Non-pigmented ciliary epithelial cell (primary cell): ENCODE measurements around the gene TMEM165.

ENCODE experiments used
- DNase-seq: peaks from one replicate; pipeline ENCODE4 v3.0.0-alpha.2; 2010; ENCODE audit warnings: low read depth

TMEM165 gene

DNA sequence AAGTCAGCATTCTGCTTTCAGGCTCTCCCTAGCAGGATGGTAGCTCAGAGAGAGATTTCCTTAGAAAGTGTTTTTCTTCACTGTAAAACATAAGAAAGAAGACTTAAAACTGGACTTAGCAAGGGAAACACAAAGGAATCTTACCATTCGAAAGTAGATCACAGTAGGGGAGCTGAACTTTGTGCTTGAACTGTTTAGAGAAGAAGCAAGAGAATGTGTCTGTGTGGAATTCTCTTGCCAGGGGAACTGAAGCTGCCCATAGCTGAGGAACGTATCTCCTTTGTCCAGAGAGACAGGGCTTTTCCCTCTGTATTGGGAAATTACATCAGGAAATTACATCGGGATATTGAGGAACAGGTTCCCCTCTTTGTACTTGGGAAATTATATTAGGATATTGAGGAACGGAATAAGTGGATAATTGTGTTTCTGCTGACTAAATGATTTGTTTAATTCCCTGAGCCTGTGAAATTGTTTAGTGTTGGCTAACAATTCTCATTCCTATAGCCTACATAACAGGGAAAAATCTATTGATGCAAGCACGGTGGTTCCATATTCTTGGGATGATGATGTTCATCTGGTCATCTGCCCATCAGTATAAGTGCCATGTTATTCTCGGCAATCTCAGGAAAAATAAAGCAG lies 28.6 kb upstream of the TMEM165 start:
- no peak for DNase-seq

DNA sequence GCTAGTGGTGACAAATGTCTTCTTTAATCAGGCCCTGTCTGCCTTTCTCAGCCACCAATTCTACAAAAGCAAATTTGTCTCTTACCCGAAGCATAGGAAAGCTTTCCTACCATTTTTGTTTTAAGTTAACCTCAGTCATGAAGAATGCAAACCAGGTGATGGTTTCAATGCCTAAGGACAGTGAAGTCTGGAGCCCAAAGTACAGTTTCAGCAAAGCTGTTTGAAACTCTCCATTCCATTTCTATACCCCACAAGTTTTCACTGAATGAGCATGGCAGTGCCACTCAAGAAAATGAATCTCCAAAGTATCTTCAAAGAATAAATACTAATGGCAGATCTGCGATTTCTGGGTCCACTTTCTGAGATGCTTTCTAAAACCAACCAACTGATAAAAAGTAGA lies 25.8 kb upstream of the TMEM165 start:
- no peak for DNase-seq

DNA sequence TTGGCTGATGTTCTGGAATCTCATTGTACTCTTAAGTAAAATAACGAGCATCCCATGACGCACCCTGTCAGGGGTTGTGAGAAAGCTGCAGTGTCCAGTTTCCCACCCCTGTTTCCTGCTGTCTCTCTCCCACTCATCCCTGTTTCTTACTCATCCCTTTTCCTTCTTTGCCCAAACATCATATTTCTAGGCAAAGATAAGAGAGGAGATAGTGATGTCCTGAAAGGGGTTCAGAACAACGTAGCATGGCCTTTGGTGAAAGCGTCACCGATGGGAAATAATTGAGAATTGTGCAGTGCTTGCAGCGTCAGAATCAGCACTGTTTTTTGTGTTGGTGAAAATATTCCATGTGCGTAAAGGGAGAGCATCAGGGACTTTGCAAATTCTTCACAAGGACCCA lies 23.5 kb upstream of the TMEM165 start:
- DNase-seq: no peak

DNA sequence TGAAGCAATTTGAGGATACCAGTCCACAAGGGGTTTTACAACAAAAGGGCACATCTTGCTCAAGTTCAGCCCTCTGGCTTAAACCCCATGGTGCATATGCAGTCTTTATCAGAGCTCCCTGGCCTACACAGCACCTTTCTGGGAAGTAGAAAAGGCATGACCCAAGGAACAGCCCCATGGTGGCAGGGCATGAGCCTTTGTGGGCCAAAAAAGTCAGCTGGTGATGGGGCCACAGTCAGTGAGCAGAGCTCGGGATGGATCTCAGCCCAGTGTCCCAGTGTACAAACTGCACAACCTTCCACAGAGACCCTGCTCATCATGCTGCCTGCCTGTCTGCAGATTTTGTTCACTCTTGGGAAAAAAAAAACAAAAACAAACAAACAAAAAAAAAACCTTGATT lies 22.3 kb upstream of the TMEM165 start:
- no peak for DNase-seq

DNA sequence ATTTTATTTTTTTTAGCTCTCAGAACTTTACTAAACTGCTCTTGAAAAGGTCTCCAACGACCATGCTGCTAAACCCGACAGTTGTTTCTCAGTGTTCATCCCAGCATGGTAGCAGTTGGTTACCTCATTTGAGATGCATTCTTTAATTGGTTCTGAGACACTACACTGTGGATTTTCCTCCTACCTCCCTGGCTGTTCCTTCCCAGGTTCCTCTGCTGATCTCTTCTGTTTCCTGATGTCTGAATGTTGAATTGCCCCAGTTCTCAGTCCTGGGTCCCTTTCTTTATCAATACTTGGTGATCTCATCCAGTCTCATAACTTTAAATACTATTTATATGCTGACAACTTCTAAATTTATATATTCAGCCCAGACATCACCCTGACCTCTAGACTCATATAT lies 19.1 kb upstream of the TMEM165 start:
- no peak for DNase-seq

DNA sequence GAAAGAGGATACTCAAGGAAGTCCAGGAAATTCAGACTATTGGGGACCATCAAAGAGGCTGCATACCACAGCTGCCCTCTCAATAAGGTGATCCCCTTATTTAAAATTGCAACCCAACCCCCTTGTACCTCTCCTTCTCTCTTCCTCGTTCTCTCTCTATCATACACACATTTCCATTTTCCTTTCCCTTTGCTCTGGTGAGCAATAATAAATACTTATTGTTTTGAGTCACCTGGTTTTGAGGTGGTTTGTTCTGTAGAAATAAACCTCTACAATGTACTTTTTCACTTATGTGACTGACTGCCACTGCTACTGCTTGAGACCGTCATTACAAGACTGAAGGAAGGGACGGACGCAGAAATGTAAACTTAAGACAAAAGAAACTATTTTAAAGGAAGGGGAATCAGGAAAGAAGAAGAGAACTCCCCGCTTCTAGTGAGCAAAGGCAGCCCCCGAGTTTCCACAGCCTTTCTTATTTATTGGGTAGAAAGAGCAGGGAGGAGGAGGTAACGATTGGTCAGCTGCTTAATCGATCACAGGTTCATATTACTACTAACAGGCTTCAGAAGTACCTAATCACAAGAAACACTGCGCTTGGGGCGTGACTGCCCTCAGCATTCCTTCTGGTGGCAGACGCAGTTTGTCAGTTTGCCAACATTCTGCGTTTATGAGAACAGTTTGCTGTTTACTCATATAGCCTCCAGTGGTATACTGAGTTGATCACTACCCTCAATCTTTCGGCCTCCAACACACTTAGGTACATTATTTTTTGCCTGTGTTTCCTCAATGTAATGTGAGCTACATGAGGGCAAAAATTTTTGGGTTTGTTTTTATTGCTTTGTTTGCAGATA lies 16.9 kb upstream of the TMEM165 start:
- no peak for DNase-seq

DNA sequence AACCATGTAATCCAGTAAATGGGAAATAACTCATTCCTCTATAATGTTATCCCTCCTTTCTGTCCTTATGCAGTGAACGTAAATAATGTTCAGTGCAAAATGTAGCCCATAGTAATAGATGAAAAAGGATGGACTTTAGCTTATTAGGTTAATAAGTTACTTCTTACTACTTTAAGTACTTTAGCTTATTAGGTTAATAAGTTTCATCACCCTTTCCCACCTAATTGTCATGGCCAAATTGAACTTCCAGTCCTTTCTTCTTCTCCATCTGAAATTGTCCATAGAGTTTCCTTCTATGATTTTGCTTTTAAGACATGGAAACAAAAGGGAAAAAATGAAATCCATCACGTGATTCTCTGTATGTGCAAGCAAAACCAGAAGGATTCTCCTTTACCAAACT lies 15.2 kb upstream of the TMEM165 start:
- DNase-seq: no peak

DNA sequence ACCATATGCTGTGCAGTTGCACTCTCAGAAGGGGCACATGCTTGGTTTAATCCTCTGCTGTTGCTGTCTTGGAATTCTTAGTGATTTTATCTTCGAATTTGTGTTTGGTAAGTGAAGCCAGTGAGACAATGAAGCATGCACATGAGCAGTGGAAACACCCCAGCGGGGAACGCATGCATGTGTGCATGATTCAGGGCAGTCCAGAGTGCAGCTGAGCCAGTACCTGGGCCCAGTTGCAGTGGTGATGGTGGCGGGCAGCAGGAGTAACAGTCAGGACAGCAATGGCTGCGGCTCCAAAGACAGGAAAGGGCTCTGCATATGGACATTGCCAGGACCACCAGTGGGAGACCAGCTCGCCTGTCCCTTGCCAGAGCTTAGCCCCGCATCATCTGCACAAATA lies 14.3 kb upstream of the TMEM165 start:
- DNase-seq: no peak

DNA sequence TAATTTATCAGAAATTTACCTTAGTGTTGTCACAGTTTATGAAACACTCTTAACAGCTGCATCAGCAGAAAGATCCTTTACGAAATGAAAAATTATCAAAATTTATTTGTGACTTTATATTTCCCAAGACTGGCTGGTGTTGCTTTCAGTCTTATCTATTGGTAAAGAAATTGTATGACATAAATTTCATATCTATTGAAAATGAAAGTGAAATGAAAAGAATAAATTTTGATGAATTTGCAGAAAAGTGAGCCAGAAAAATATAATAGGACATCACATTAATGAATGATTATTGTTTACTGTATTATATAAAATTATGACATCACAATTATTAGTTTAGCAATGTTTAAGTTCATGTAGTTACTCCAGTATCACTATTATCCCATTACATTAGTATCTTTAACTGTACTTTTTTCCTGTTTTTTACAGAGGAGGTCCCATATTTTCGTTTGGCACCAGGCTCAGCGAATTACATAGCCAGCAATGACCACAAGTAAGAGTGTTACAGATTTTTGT lies 13.2 kb upstream of the TMEM165 start:
- DNase-seq: no peak

DNA sequence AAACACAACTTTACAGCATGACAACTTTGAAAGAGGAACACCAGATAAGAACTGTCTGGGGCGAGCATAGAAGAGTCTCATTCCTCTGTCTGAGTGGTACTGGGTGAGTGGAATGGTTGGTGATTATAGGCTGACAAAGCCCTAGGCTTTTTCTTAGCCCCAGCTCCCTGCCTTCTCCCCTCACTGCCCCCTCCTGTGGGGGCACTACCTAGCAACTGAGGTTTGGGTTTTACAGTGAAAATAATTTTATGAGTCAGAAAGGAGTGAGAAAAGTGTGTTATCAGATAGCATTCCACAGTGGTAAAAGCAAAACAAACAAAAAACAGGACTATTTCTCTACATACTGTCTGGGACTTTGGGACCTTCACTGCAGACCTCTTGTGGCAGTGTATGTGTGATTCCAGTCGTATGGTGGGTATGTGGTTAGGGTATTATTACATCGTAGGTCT lies 10.5 kb upstream of the TMEM165 start:
- DNase-seq: no peak

DNA sequence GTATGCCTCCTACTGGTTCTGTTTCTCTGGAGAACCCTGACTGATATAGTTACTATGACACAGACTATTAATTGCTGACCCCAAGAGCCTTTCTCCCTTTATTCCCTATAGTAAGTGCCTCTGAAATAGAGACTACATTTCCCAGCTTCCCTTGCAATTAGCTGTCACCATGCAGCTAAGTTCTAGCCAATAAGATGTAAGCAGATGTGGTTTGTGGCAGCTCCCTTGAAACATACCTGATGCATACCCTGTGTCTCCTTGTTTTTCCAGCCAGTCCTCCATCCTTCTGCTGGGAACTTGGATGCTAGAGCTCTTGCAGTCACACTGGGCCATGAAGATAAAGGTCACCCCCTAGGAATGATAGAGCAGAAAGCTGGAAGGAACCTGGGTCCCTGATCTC lies 9.7 kb upstream of the TMEM165 start:
- DNase-seq: no peak

DNA sequence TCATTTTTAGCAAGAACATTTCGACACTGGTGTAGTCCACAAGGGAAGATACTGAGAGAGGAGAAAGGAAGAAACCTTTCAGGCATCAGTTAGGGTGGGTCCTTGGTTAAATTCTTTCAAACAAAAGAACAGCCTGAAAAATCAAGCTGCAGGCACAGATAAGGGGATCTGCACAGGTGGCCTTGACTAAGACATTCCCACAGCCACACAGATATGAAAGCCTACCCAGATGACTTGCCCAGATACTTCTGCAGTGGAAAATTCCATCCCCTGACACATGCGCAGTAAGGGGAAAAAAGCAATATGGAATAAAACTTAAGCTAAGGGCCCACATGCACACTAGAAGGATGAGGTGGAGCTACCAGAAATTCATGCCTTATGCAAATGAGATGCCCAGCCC lies 8.9 kb upstream of the TMEM165 start:
- no peak for DNase-seq

DNA sequence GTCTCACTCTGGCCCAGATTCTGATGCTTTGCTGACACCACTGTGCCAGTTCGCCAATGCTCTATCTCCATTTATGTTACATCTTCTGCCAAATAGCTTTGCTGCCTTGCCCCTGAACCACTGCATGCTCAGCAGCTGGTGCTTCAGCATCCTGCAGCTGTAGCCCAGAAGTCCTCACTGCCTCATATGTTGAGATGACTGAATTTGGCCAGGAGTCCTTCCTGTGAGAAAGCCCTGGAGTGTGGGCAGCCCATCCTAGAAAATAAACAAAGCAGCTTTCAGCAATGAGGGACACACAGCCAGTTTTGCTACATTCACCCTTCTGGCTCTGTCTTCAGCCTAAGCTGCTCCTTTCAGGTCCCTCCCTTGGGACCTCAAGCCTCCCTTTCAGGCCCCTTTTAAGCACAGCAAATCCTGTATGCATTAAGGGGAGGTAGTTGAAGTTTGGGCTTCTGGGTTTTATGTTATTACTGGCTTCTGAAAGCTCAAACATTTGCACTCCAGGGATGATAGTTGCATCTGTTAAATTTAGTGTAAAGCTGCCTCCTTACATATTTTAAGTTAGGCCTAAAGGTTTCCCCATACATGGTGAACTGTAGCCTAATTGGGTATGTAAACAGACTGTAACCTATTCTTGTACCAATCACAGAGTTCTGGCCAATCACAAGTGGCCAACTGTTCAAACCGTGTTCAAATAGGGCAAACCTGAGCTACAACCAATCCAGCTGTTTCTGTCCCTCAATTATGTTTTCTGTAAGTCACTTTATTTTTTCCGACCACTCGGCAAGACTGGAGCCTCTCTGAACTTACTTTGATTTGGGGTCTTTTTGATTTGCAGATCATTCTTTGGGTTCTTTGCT lies 2.1 kb upstream of the TMEM165 start:
- DNase-seq: no peak

DNA sequence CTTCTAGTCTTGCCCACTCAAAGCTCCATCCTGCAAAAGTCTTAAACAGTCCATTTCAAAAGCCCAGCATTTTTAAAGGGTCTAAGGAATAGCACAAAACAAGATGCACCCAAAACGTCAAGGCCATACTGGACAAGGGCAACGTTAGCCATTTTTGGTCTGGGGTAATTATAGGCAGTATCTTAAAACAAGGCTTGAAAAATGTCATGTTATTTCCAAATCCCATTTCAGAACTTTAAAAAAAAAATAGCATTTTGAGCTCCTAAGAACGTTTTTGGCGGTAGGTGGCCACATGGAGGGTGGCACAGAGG lies 584 bp upstream of the TMEM165 start:
- no peak for DNase-seq

DNA sequence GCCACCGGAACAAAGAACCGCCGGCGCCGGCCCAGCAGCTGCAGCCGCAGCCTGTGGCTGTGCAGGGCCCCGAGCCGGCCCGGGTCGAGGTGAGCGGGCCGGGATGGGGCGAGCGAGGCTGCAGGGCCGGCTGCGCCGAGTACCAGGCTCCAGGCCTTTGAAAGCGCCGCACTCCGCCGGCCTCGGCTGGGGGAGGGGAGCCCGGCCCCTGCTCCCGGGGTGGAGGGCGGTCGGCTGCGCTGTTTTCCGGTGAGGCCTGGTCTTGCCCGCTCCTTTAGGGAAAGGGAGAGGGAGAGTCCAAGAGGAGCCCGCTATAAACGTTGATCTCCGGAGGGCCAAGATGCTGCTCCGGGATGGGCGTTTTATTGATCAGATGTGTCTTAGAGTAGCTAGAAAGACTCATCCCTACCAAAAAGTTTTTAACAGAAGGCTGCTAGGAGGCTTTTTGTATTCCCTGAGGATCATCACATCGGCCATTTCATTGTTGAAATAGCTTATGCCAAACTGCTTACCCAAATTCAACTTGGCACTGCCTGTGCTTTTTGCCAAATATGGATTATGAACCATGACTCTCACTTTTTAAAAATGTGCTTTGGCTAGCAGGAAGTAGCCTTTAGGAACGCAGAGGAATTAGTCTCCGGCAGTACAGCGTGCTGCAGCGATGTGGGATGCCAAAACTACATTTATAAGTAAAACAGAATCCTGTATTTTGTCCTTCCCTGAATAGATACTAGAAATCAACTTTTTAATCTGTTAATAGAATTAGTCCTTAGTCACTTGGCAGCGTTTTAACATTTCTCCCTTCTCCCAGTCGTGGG lies 760 bp downstream of the TMEM165 start:
- DNase-seq: no peak

DNA sequence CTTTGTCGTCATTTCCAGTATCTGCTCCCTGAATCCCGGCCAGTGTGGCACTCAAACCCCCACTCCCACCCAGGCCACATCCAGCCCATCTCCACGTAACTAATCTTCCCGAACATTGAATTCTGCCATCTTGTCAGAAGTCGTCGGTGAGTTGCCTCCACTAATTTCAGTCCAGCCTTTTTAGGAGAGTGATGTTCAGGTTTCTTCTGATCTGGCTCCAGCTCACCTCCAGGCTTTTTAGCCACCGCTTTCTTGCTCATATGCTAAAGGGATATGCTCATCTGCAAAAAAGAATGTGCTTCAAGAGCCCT lies 1.3 kb downstream of the TMEM165 start:
- DNase-seq: no peak

DNA sequence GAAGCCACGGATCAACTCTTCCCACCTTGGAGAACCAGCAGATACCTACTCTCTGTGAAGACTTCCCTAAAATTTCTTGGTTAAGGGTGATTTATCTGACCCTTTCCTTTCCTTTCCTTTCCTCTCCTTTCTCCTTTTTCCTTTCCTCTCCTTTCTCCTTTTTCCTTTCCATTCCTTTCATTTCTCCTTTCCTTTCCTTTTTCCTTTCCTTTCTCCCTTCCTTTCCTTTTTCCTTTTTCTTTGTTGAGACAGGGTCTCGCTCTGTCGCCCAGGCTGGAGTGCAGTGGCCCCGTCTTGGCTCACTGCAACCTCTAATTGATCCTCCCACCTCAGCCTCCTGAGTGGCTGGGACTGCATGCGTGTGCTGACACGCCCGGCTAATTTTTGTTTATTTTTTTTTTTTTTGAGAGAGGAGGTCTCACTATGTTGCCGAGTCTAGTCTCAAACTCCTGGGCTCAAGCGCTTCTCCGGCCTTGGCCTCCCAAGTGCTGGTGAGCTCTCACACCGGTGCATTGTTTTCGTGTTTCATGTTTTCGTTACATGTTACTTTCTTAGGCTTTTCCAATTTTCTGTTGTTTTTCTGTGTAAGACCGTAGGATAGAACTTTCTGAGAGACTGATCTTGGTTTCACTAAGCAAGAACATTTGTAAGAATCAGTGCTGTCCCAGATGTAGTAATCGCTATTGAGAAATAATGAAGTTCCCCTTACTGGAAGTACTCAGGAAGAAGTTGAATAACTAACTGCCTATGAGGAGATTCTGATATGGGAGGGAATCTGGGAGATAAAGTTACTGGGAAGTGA lies 2.0 kb downstream of the TMEM165 start:
- DNase-seq: no peak

DNA sequence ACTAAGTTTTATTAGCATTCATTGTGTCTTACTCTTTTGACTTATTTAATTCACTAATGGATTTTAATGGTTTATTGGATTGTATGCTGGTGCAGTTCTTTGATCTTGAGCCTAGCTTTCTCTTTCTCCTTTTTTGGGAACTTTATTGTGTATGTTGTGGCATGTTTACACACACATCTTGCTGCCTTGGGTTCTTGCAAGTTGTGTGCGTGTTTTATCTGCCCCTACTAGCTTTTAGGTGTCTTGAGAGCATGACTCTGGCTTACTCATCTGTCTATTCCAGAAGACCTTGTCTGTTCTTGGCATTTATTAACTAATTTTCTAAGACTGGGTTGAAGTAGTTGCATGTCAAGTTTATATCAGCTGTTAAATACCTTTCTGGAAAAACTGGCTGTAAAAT lies 2.7 kb downstream of the TMEM165 start:
- no peak for DNase-seq

DNA sequence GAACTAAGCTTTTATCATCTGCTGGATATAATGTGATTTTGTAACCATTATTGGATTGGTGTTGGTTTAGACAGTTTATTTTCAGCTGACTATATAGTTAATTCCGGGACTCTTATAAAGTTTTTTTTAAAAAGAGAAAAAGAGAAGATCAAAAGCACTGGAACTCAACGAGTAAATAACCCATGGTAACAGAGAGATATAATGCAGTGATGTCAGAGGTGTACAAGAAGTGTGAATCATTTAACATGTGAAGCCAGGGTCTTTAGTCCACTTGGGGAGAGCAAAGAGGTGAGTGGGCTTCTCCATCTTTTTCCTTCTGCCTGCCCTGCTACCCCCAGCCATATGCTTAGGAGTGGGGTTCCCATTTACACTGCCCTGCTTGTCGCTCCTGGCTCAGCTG lies 3.2 kb downstream of the TMEM165 start:
- no peak for DNase-seq

DNA sequence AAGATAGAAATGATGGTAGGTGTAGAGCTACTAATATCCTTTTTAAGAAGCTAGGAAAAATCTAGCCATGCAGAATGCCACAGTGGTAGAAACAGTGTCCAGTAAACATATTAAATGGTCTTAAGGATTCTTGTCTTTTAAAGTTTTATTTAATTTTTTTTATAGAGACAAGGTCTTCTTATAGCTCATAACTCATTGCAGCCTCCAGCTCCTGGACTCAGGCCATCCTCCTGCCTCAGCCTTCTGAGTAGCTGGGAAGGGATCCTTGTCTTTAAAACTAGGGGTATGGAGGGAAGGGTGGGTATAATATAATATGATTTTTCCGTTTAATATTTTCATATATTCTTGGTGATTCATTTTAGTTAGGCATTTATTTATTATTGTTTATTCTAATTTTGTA lies 3.8 kb downstream of the TMEM165 start:
- no peak for DNase-seq

DNA sequence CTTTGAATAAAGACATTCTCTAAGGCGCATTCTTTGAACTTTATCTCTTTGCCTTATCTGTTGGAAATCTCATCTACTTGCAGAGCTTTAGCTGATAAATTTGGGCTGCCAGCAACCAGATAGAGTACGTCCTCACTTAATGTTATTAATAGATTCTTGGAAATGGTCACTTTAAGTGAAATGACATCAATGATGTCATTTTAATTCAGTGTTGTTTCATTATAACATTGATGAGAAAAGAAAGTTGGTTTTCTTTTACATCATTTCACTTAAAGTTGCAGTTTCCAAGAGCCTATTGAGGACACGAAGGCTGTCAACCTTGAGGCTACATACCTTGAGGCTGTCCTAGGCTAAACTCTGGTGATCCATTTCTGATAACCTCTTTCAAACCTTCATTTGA lies 9.3 kb downstream of the TMEM165 start:
- DNase-seq: no peak
